ENCODE measurements around the gene GALNT18. TPM values are rescaled to one million over a fixed set of nuclear protein-coding genes. Genes with fewer than 3 reads are reported as not detected.

Gene GALNT18
- total RNA-seq, 1 donor from 2014 or later: 46.4 TPM

DNA sequence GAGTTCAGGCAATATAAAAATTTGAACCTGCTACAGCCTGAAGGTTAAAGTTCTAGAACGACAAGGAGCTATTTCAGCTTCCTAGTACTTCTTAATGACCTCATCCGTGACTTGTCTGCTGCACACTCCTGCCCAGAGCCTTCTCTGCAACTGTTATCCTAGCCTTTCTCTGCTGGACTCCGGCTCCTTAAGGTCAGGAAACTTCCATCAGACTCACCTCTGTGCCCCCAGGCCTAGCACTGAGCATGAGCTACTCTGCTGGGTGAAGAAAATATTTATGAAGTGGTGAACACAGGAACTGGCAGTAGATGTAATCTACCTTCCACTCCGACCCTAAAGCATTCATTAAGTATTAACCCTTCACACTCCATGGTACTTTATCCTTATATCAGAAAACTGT lies 287.2 kb downstream of the GALNT18 start:
- Histone ChIP-seq H3K36me3 (peaks cover 26% of the 10 kb centered on the region), H3K27ac (no peak overlapping the region), H3K4me1 (peaks cover 11% of the 10 kb centered on the region), H3K27me3 (ENCODE audit: low read depth) (no peaks in the 10 kb centered on the region), H3K9me3 (no peaks in the 10 kb centered on the region), H3K4me3 (no peak overlapping the region)
- intact Hi-C loops (cut with DNase I): no loop called here
- TF ChIP-seq, protein P1, sequence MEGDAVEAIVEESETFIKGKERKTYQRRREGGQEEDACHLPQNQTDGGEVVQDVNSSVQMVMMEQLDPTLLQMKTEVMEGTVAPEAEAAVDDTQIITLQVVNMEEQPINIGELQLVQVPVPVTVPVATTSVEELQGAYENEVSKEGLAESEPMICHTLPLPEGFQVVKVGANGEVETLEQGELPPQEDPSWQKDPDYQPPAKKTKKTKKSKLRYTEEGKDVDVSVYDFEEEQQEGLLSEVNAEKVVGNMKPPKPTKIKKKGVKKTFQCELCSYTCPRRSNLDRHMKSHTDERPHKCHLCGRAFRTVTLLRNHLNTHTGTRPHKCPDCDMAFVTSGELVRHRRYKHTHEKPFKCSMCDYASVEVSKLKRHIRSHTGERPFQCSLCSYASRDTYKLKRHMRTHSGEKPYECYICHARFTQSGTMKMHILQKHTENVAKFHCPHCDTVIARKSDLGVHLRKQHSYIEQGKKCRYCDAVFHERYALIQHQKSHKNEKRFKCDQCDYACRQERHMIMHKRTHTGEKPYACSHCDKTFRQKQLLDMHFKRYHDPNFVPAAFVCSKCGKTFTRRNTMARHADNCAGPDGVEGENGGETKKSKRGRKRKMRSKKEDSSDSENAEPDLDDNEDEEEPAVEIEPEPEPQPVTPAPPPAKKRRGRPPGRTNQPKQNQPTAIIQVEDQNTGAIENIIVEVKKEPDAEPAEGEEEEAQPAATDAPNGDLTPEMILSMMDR (IDR thresholded peaks at IDR 0.05): no peak
- ATAC-seq: no peak
- DNase-seq: no peak

DNA sequence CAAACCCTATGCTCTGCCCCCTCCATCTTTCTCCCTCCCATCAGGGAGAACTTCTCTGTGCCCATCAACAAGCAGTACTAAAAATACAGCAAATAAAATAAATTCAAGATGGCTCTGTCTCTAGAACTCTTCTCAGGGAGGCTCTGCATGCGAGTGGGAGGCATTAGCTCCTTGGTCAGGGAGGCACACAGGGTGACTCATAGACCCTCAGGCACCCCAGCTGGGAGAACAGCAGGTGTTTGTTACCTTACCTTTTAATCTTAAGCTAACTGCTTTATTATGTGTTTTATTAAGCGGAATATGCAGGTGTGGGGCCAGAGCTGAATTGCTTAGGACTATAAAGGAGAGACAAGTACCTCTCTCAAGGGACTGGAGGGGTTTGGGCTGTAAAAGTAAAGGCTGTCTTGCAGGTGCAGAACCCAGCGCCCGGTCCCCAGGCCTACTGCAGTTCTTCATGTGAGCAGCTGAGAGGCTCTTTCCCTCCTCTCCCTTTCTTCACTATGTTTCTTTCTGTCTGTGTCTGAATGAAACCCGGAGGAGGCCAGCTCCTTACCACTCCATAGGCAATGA lies 289.6 kb downstream of the GALNT18 start:
- TF ChIP-seq, protein P1 (IDR thresholded peaks at IDR 0.05): no peak

DNA sequence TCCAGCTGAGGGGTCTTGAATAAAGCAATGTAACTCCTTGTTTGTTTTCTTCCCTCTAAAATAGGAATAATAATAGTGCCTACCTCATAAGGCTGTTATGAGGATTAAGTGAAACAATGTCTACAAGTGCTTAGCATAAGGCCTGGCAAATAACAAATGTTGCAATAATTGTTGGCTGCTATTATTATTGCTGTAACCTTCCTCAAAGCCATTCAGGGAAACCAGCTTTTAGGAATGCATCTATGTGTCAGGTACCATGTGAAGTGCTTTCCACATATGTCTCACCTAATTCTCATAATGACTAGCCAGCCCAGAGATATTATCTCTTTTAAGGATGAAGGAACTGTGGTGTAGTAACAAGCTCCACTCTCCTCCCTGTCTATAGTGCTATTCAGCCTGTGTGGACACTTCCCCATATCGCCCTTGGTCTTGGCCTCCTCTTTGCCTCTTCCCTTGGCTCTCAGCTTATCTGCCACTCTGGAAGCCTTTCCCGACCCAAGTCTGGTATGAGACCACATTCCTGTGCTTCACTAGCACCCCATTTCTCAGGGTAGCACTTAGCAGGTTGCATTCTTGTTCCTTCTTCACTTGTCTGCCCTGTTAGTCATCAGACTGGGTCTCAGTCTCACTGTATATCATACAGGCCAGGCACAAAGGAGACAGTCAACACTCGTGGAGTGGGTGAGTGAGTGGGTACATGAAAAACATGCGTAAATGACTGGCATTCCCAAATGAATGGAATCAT lies 292.6 kb downstream of the GALNT18 start:
- Histone ChIP-seq H3K27ac (peak overlapping the region; percentile 10), H3K9me3 (no peaks in the 10 kb centered on the region), H3K27me3 (ENCODE audit: low read depth) (no peaks in the 10 kb centered on the region), H3K36me3 (peaks cover 19% of the 10 kb centered on the region), H3K4me1 (peaks cover 11% of the 10 kb centered on the region), H3K4me3 (no peak overlapping the region)
- ATAC-seq (peak; percentile 82 to 92), DNase-seq (no peak)
- TF ChIP-seq, protein P1 (IDR thresholded peaks at IDR 0.05): no peak
- intact Hi-C loops (cut with DNase I): no loop called here

More for the DNA sequence above, 289.6 kb downstream of the GALNT18 start:
- intact Hi-C loops (cut with DNase I): no loop called here
- H3K27ac ChIP-seq: no peak overlapping the region
- H3K36me3 ChIP-seq: peaks cover 19% of the 10 kb centered on the region
- ATAC-seq: no peak
- no peak for DNase-seq
- no peaks in the 10 kb centered on the region for H3K27me3 ChIP-seq (ENCODE audit: low read depth)
- no peak overlapping the region for H3K4me3 ChIP-seq
- peaks cover 11% of the 10 kb centered on the region for H3K4me1 ChIP-seq
- H3K9me3 ChIP-seq: no peaks in the 10 kb centered on the region

DNA sequence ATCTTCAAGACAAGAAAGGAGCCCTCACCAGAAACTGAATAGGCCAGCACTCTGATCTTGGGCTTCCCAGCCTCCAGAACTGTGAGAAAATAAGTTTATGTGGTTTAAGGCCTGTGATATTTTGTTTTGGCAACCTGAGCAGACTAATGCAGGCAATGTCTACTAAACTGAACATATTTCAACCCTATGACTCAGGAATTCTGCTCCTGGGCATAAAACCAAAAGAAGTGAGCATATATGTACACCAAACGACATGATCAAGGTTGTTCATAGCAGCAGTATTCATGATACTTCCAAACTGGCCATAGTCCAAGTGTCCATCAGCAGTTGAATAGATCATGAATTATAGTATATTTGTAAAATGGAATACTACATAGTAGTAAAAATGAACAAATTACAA lies 297.7 kb downstream of the GALNT18 start:
- ATAC-seq: no peak
- no peak for DNase-seq
- H3K27me3 ChIP-seq (ENCODE audit: low read depth): no peaks in the 10 kb centered on the region
- intact Hi-C loops (cut with DNase I): no loop called here
- peaks cover 11% of the 10 kb centered on the region for H3K36me3 ChIP-seq
- peaks cover 4% of the 10 kb centered on the region for H3K9me3 ChIP-seq
- H3K4me1 ChIP-seq: no peaks in the 10 kb centered on the region
- H3K27ac ChIP-seq: no peak overlapping the region
- TF ChIP-seq, protein P1 (IDR thresholded peaks at IDR 0.05): no peak
- no peak overlapping the region for H3K4me3 ChIP-seq

DNA sequence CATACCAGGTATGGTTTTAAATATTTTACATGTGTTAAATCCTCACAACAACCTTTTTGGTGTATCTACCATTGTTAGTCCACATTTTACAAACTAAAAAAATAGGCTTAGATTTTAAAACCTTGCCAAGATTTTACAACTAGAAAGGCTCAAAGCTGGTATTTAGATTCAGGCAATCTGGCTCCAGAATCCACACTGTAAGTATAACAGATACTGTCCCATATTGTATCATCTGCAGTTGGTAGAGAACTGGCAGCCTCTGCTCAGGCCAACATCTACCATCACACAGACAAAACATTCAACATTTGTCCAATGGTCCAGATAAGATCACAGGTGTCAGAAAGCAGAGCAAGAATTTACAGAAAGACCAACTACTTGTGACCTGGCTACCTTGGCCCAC lies 299.7 kb downstream of the GALNT18 start:
- H3K4me1 ChIP-seq: no peaks in the 10 kb centered on the region
- H3K27ac ChIP-seq: no peak overlapping the region
- TF ChIP-seq, protein P1 (IDR thresholded peaks at IDR 0.05): no peak
- ATAC-seq (no peak), DNase-seq (no peak)
- H3K9me3 ChIP-seq: peaks cover 4% of the 10 kb centered on the region
- intact Hi-C loops (cut with DNase I): no loop called here
- H3K36me3 ChIP-seq: peaks cover 11% of the 10 kb centered on the region
- no peak overlapping the region for H3K4me3 ChIP-seq
- no peaks in the 10 kb centered on the region for H3K27me3 ChIP-seq (ENCODE audit: low read depth)
